GM21447 (cell line): ENCODE data around the gene SAA4.
A peak's percentile ranks its signal among the peaks of the same experiment; 100 is the strongest.
"Not testable (repeated sequence)": the region's sequence is repeated elsewhere in the genome, so short reads cannot be mapped to it uniquely, and the experiment has no call there.

ENCODE experiments used
- ATAC-seq: cut with Tn5 transposase; IDR thresholded peaks from one replicate; pipeline ENCODE4 v1.9.1; 2021; ENCODE audit not compliant: unreplicated experiment

Gene SAA4

GRCh38 chr11:18236664-18237356, at the start of gene SAA4:
Gene SAA4 (minus strand): TSS chr11:18236802. CDS start chr11:18235926, 876 bp downstream.
- no peak for ATAC-seq

- ATAC-seq = no peak
Measured at GRCh38 chr11:18285841-18286240, 49.2 kb upstream of the SAA4 start.

- ATAC-seq = no peak
Measured at GRCh38 chr11:18282626-18283025, 46.0 kb upstream of the SAA4 start.

- ATAC-seq = peak; percentile 96
Measured at GRCh38 chr11:18280438-18281045, 43.9 kb upstream of the SAA4 start.

GRCh38 chr11:18277565-18278271, 41.1 kb upstream of the SAA4 start:
- no peak for ATAC-seq

GRCh38 chr11:18271206-18271605, 34.6 kb upstream of the SAA4 start:
- no peak for ATAC-seq

- ATAC-seq = no peak
Measured at GRCh38 chr11:18270102-18270501, 33.5 kb upstream of the SAA4 start.

- ATAC-seq = not testable (repeated sequence)
Measured at GRCh38 chr11:18269252-18269651, 32.6 kb upstream of the SAA4 start.

GRCh38 chr11:18267335-18268133, 30.9 kb upstream of the SAA4 start:
- ATAC-seq = peak; percentile 66

- ATAC-seq = no peak
Measured at GRCh38 chr11:18265949-18266348, 29.3 kb upstream of the SAA4 start, which contains the start of gene SAA1. Gene SAA1 (plus strand): TSS chr11:18266264. CDS start chr11:18266888, 624 bp downstream.

GRCh38 chr11:18264677-18265555, 28.3 kb upstream of the SAA4 start:
- no peak for ATAC-seq

- ATAC-seq = no peak
Measured at GRCh38 chr11:18264035-18264434, 27.4 kb upstream of the SAA4 start.

- not testable (repeated sequence) for ATAC-seq
Measured at GRCh38 chr11:18262681-18263350, 26.2 kb upstream of the SAA4 start.

GRCh38 chr11:18261721-18262120, 25.1 kb upstream of the SAA4 start:
- no peak for ATAC-seq

GRCh38 chr11:18259259-18259658, 22.7 kb upstream of the SAA4 start:
- no peak for ATAC-seq

- no peak for ATAC-seq
Measured at GRCh38 chr11:18254781-18255361, 18.3 kb upstream of the SAA4 start.

- no peak for ATAC-seq
Measured at GRCh38 chr11:18253778-18254338, 17.3 kb upstream of the SAA4 start.

- ATAC-seq = no peak
Measured at GRCh38 chr11:18253233-18253632, 16.6 kb upstream of the SAA4 start.

GRCh38 chr11:18248561-18248960, 12.0 kb upstream of the SAA4 start, which contains the start of gene SAA2:
Gene SAA2 (minus strand): TSS chr11:18248668. CDS start chr11:18248011, 657 bp downstream.
- ATAC-seq = no peak
